DMS 273 treated with DMSO at 0.1 percent for 48 hours (cell line): ENCODE results near the gene SLC25A17.
"Not testable (repeated sequence)": the region's sequence is repeated elsewhere in the genome, so short reads cannot be mapped to it uniquely, and the experiment has no call there.

Experiments
- DNase-seq: peaks from one replicate; lab custom pipeline; 2025; lab: John Stamatoyannopoulos, UW

Gene SLC25A17

GRCh38 chr22:40818192-40818746, 877 bp downstream of the SLC25A17 start:
- DNase-seq, result no peak

DNA sequence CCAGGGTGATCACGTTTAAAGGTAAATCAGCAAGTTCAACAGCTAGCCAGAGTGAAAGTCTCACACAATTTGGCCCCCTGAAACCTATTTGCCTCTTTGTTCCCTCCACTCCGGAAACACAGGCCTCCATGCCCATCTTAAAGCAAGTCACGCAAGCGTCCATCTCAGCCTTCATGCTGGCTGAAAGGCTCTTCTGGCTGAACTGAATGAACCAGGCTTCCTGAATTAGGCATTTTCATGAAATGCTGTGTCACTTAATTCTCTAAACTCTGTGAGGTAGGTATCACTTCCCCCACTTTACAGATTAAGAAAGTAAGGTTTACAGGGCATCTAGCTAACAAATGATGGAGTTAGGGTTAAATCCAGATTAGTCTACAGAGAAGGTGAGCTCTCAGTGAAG, 1.4 kb downstream of the SLC25A17 start:
- DNase-seq, result no peak

DNA sequence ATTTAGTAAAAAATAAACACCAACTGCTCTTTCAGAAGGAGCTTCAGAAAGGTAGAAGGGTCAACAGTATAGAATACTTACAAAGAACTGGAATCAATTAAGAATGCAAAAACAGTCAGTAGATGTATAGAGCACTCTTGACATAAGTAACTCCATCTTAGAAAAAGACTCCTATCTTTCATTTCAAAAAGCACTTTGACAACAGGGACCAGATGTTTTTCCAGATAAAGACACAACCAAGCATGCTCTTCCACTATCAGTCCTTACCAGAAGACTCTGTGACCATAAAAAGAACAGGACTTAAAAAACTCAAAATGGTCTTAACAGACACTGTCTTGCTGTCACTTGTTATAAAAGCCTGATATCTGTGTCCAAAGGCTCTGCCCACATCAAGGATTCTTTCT, 5.2 kb downstream of the SLC25A17 start:
- no peak for DNase-seq

DNA sequence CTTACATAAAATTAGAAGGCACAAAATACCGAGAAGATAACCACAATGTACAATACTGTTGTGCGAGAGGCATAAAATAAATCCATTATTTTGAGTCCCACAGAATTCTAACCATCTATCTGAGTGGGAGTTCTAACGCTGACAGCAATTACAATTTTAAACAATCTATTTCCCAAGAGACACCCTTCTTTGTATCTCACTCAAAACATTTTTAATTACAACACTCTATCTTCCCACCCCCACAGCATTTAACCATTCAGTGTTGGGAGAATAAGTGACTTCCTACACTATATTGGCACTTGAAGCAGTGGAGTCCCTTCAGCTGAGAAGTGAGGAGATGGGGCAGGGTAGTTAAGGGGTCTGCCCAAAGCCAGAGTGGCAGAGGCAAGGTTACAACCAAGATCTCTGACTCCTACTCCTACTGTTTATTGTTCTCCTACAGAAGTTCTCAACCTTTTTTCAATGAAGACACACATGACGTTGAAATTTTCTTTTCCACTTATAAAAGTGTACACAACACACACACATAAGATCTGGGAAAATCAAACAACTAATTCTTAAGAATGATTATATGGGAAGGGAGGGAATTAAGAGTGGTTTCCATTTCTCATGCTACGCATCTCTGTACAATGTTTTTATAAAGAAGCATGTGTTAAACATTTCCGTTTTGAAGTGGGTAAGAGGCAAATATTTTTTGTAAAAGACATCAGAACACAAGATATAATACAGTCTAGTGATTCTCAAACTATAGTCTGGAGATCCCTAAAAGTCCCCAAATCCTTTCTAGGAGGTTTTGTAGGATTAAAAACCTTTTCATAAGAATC, 10.9 kb downstream of the SLC25A17 start:
- DNase-seq, result no peak

- no peak for DNase-seq
Observed at GRCh38 chr22:40806711-40807110, 12.4 kb downstream of the SLC25A17 start.

- DNase-seq, result no peak
Observed at GRCh38 chr22:40805699-40806203, 13.4 kb downstream of the SLC25A17 start.

DNA sequence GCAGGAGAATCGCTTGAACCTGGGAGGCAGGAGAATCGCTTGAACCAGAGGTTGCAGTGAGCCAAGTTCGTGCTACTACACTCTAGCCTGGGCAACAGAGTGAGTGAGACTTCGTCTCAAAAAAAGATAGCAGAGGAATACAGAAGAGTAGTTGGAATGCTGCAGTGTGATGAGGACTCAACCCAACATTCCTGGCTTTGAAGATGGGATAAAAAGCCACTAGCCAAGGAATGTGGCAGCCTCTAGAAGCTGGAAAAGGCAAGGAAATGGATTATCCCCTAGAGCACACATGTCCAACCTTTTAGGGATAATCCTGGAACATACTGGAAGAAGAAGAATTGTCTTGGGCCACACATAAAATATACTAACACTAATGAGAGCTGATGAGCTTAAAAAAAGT, 13.9 kb downstream of the SLC25A17 start:
- DNase-seq, result no peak

GRCh38 chr22:40803321-40803720, 15.8 kb downstream of the SLC25A17 start:
- no peak for DNase-seq

DNA sequence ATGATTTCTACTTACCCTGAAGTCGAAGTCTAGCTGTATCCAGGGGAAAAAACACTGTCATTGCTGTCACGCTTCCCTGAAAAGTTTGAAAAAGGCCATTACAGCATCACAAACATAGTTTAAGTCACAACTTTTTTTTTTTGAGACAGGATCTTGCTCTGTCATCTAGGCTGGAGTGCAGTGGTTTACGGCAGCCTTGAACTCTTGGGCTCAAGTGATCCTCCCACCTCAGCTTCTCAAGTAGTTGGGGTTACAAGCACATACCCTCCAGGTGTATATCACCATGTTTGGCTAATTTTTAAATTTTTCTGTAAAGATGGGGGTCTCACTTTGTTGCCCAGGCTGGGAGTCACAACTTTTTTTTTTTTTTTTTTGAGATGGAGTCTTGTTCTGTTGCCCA, 20.1 kb downstream of the SLC25A17 start:
- DNase-seq, result no peak

DNA sequence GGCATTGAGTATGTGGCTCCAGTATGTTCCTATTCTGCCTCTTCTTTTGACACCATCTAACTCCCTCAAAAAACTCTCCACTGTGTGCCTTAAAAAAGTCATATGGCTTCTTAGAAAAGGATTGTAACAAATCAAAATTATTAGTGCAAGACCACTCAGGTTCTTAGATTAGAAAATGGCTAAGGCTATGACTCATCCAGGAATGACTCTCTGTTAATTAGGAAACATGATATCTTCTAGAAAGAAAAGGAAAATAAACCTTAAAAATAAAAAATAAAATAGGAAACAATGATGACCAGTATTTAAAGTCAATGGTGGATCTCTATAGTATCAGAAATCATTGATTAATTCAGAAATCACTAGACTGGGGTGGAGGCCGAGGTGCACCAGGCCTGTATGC, 21.7 kb downstream of the SLC25A17 start:
- DNase-seq, result no peak

DNA sequence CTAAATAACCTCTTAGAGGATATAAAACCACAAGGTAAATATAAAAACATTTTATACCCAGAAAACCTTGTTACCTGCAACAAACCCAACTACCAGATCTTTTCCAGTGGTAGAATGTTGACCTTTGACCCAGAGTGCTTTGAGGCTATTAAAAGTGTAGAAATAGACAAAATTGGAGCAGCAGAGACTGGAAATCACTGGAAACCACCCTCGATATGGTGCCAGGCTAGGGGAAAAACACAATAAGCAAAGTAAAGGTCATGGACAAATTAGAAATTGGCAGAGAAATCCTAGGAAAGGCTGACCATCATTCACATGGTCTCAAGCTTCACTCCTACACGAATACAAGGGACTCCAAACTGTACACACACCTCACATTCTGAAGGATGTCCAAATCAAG, 26.7 kb downstream of the SLC25A17 start:
- DNase-seq, result no peak

- no peak for DNase-seq
Observed at GRCh38 chr22:40791241-40791640, 27.9 kb downstream of the SLC25A17 start.

DNA sequence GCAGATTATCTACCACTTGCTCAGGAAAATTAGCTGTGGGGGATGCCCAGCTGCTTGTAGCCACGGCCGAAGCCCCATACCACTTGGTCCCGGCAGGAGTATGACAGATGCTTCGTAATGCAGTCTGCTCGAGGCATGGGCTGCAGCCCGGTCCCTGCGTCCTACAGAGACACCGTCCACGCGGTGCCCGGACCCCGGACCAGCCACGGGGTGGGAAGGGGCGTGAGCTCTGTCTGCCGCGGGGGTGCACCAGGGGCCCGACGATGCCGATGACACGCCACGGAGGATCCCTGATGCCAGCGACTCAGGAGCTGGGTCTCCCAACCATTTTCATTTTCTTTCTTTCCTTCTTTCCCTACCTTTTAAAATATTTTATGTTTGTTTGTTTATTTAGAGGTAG, 30.0 kb downstream of the SLC25A17 start:
- DNase-seq, result no peak

GRCh38 chr22:40782521-40782920, 36.6 kb downstream of the SLC25A17 start:
- DNase-seq, result no peak

- not testable (repeated sequence) for DNase-seq
Observed at GRCh38 chr22:40781749-40782148, 37.4 kb downstream of the SLC25A17 start.

DNA sequence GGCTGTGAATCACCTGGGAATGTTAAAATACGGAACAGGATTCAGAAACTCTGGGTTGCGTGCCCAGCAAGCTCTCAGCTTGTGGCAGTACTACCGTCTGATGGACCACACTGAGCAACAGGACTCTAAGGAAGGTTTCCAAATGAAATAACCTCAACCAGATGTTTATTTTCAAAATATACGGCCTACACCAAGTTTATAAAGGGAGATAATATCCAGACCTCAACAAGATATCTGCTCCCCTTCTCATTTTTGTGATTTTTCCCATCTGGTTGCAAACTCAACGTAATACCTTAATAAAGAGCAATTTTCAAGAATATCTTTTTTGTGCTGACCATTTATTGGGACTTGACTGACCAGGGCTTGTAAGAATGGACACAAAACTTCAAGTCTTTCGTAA, 49.4 kb downstream of the SLC25A17 start:
- DNase-seq, result no peak

DNA sequence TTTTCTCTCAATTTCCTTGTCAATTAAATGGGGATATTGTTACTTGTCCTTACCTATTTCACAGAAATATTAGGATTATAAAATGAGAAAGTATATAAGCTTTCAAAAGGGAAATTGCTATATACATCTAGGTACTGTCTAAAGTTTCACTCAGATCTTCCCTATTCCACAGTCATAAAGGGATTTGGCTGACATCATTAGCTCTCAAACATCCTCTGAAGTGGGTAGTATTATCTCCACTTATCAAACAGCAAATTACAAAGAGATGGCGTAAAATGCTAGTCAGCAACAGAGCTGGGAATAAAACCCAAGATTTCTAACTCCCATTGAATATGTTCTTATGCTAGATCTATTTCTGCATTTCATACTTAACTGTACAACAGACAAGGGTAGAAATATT, 50.9 kb downstream of the SLC25A17 start:
- no peak for DNase-seq

- no peak for DNase-seq
Observed at GRCh38 chr22:40766956-40767355, 52.2 kb downstream of the SLC25A17 start.

GRCh38 chr22:40764763-40765441, 54.2 kb downstream of the SLC25A17 start:
- no peak for DNase-seq

GRCh38 chr22:40759294-40759840, 59.8 kb downstream of the SLC25A17 start:
- DNase-seq, result no peak

GRCh38 chr22:40758851-40759250, 60.3 kb downstream of the SLC25A17 start:
- not testable (repeated sequence) for DNase-seq

DNA sequence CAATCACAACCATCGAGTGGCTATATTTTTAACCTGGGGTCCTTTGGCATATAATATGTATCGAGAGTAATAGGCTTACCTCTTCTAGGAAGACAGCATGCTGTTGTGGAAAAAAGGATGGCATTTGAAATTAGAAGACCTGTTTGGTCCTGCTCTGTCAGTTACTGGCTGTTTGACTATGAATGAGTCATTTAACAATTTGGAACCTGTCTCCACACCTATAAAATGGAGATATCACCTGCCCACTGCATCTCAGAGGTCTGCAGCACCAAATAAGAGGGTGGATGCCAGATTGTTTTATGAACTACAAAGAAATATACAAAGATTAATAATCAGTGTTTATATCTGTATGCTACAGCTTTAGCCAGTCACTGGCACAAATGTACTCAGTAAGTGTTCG, 60.8 kb downstream of the SLC25A17 start:
- DNase-seq, result no peak

DNA sequence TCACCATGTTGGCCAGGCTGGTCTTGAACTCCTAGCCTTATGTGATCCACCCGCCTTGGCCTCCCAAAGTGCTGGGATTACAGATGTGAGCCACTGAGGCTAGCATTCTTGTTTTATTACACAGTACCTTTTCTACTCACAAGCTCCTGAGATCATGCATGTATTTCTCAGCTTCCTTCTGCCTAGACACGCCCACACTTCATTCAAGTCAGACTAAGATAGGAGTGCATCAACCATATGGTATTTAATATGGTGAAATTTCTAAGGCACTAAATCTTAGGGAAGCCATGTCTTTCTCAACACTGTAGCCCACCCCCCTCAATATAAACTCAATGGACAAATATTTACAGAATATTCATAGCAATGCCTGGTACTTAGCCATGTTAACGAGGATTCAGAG, 62.1 kb downstream of the SLC25A17 start:
- no peak for DNase-seq
